SK-N-SH (cell line): ENCODE measurements around the gene GRAPL. TPM values are rescaled to one million over a fixed set of nuclear protein-coding genes. Genes with fewer than 3 reads are reported as not detected.
"Not testable (repeated sequence)": the region's sequence is repeated elsewhere in the genome, so short reads cannot be mapped to it uniquely, and the experiment has no call there.

ENCODE experiments used
- CTCF ChIA-PET: fragments of 300-600, 350-600 bp; formaldehyde crosslinking; extraction: SDS; loops from one replicate; lab custom pipeline; 2021; lab: Yijun Ruan, JAX
- POLR2A ChIA-PET: fragments of 350-600 bp; sonication (Branson Sonifier 250); formaldehyde crosslinking; extraction: SDS; loops from one replicate; lab custom pipeline; 2020; ENCODE audit warnings: antibody characterized with exemption, inconsistent platforms; lab: Yijun Ruan, JAX
- DNase-seq: peaks from one replicate; pipeline ENCODE4 v3.0.0; 2012
- H2AFZ ChIP-seq: fragments of 200-600 bp; sonication (generic); 2 replicates; pipeline ENCODE4 v1.8.1; 2016; ENCODE audit warnings: antibody characterized with exemption, mild to moderate bottlenecking, low read depth
- H3F3A ChIP-seq: fragments of 200-600 bp; sonication (generic); replicated peaks from 2 replicates; pipeline ENCODE3; 2016; ENCODE audit warnings: antibody characterized with exemption, mild to moderate bottlenecking; ENCODE audit not compliant: insufficient read depth
- H3K27ac ChIP-seq, 2 experiments: fragments of 200-500 bp in 1 of 2; fragments of 200-600 bp in 1 of 2; sonication (Bioruptor generic) in 1 of 2; sonication (generic), shearing (Covaris generic) in 1 of 2; 2 replicates each; pipeline versions ENCODE4 v1.5.1 to v1.6.1; 2014 to 2016; ENCODE audit warnings: low read depth in 2 of 2, inconsistent platforms in 1 of 2, low read length in 1 of 2, mild to moderate bottlenecking in 1 of 2, mixed read lengths in 1 of 2
- H3K27me3 ChIP-seq: fragments of 200-600 bp; sonication (generic), shearing (Covaris generic); 2 replicates; pipeline ENCODE4 v1.6.1; 2016; ENCODE audit warnings: mixed run types; ENCODE audit not compliant: insufficient read depth
- H3K36me3 ChIP-seq, 2 experiments: fragments of 200-500 bp in 1 of 2; fragments of 200-600 bp in 1 of 2; sonication (Bioruptor generic) in 1 of 2; sonication (generic) in 1 of 2; replicated peaks in 1 of 2; 2 replicates each; pipeline versions ENCODE3 to v1.5.1; 2014 to 2016; ENCODE audit warnings: low read length in 1 of 2, mild to moderate bottlenecking in 1 of 2; ENCODE audit not compliant: insufficient read depth in 2 of 2, control insufficient read depth in 1 of 2
- H3K4me1 ChIP-seq, 2 experiments: fragments of 200-500 bp in 1 of 2; fragments of 200-600 bp in 1 of 2; sonication (Bioruptor generic) in 1 of 2; sonication (generic), shearing (Covaris generic) in 1 of 2; 2 replicates each; pipeline versions ENCODE4 v1.5.1 to v1.6.1; 2014 to 2016; ENCODE audit warnings: low read depth in 1 of 2, low read length in 1 of 2, mixed run types in 1 of 2; ENCODE audit not compliant: insufficient read depth in 2 of 2, control insufficient read depth in 1 of 2
- H3K4me2 ChIP-seq: fragments of 200-600 bp; sonication (generic), shearing (Covaris generic); 2 replicates; pipeline ENCODE4 v1.6.1; 2017; ENCODE audit warnings: mixed run types
- H3K4me3 ChIP-seq, 2 experiments: fragments of 200-500 bp in 1 of 2; fragments of 200-600 bp in 1 of 2; sonication (Bioruptor generic) in 1 of 2; sonication (generic), shearing (Covaris generic) in 1 of 2; 2 replicates each; pipeline versions ENCODE4 v1.5.1 to v1.8.1; 2014 to 2016; ENCODE audit warnings: low read depth in 2 of 2, inconsistent platforms in 1 of 2, low read length in 1 of 2, mild to moderate bottlenecking in 1 of 2, mixed read lengths in 1 of 2, moderate library complexity in 1 of 2
- H3K79me2 ChIP-seq: fragments of 200-600 bp; sonication (generic); 2 replicates; pipeline ENCODE4 v1.8.1; 2017; ENCODE audit warnings: mild to moderate bottlenecking; ENCODE audit not compliant: insufficient read depth
- H3K9ac ChIP-seq: fragments of 200-600 bp; sonication (generic); 2 replicates; pipeline ENCODE4 v1.6.1; 2017; ENCODE audit warnings: mixed run types
- H3K9me2 ChIP-seq: fragments of 200-600 bp; sonication (generic); 2 replicates; pipeline ENCODE4 v1.6.1; 2017; ENCODE audit warnings: mixed run types
- H3K9me3 ChIP-seq: fragments of 200-600 bp; sonication (generic); 2 replicates; pipeline ENCODE4 v1.6.1; 2017; ENCODE audit warnings: mixed run types, mild to moderate bottlenecking, moderate library complexity
- H4K20me1 ChIP-seq: fragments of 200-600 bp; sonication (generic); 2 replicates; pipeline ENCODE4 v1.6.1; 2017; ENCODE audit warnings: mild to moderate bottlenecking, mixed run types; ENCODE audit not compliant: insufficient read depth
- WGBS: methylation state at CpG from one replicate; pipeline ENCODE4 v1.1.6; 2017; ENCODE audit warnings: low lambda C conversion rate; 5-methylcytosine and 5-hydroxymethylcytosine counted together
- polyA plus RNA-seq, 3 experiments: library from polyadenylated mRNA; depleted of rRNA; stranded (reverse); fragments of >200 nt; gene quantifications; 2 replicates each; pipeline ENCODE4 v1.2.3, GENCODE V29; 2012

Gene GRAPL
- polyA plus RNA-seq, 1 of the 3 experiments (the other 2 are of a cell fraction) = not detected

DNA sequence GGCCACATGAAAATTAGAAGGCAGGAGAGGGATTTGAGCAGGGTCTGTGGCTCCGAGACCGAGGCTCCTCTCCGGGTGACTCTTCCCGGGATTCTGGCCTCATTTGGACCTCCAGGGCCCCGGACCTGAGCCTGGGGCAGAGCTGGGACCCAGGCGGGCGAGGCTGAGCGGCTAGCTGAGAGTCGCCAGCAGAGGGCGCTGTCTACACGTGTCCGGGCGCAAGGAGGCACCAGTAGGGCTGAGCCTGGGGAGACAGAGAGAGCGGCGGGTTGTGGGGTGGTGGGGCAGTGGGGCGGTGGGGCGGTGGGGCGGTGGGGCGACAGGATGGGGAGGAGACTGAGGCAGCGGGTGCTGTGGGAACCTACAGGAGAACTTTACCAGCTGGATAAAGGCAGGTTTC is 75.1 kb downstream of the GRAPL start:
- POLR2A ChIA-PET, H3K79me2 ChIP-seq, H3K4me2 ChIP-seq, H4K20me1 ChIP-seq, DNase-seq, H3F3A ChIP-seq, H3K9me3 ChIP-seq, H2AFZ ChIP-seq, H3K9ac ChIP-seq, H3K4me1 ChIP-seq, H3K27ac ChIP-seq, H3K4me3 ChIP-seq, H3K9me2 ChIP-seq, H3K27me3 ChIP-seq, CTCF ChIA-PET, H3K36me3 ChIP-seq: not testable (repeated sequence)
- WGBS = no CpG with 5 or more reads among the region's 20 CpGs

DNA sequence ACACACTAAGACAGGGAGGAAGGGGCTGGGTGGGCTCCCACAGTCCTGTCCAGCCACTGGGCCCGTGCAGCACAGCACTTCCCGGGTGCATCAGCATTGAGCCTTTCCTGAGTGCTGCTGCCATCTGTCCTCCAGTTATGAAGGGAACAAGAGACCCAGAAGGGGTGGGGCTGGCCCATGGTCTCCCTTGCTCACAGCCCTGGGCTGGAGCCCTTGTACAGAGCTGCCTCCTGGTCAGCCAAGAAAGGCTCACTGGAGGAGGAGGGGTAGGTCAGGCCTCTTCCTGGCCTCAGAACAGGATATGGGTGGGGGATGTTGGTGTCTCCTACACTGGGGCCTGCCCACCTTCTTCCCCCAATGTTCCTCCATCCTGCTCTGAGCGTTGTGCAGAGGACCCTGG is 76.0 kb downstream of the GRAPL start:
- CTCF ChIA-PET, H3K27me3 ChIP-seq, H3K27ac ChIP-seq, H3F3A ChIP-seq, H4K20me1 ChIP-seq, DNase-seq, H2AFZ ChIP-seq, H3K4me3 ChIP-seq, POLR2A ChIA-PET, H3K4me1 ChIP-seq, H3K4me2 ChIP-seq, H3K36me3 ChIP-seq, H3K9ac ChIP-seq, H3K9me2 ChIP-seq, H3K9me3 ChIP-seq, H3K79me2 ChIP-seq: not testable (repeated sequence)
- no CpG with 5 or more reads among the region's 3 CpGs for WGBS

Other genes with a start within 250 kb of the GRAPL start
- not detected in 2 replicates for gene SLC5A10, start 175.4 kb upstream of the GRAPL start, polyA plus RNA-seq (2012; rRNA removed)
- 6.4 and 6.5 TPM in 2 replicates for gene FAM83G, start 122.8 kb upstream of the GRAPL start, polyA plus RNA-seq (2012; rRNA removed)
- gene GRAP, start 80.6 kb upstream of the GRAPL start, polyA plus RNA-seq (2012; rRNA removed) = 0.02 TPM in 1 of 2 replicates, not detected in the other
- 34.5 and 38.9 TPM in 2 replicates for gene EPN2, start 109.8 kb downstream of the GRAPL start, polyA plus RNA-seq (2012; rRNA removed)
- gene B9D1, start 235.1 kb downstream of the GRAPL start, polyA plus RNA-seq (2012; rRNA removed) = 75.0 and 81.6 TPM in 2 replicates